SK-N-SH (cell line): ENCODE results near the gene ATP2B3. TPM values are rescaled to one million over a fixed set of nuclear protein-coding genes. Genes with fewer than 3 reads are reported as not detected.

ENCODE experiments used
- CTCF ChIA-PET: fragments of 300-600, 350-600 bp; formaldehyde crosslinking; extraction: SDS; loops from one replicate; lab custom pipeline; 2021; lab: Yijun Ruan, JAX
- POLR2A ChIA-PET: fragments of 350-600 bp; sonication (Branson Sonifier 250); formaldehyde crosslinking; extraction: SDS; loops from one replicate; lab custom pipeline; 2020; ENCODE audit warnings: antibody characterized with exemption, inconsistent platforms; lab: Yijun Ruan, JAX
- DNase-seq: peaks from one replicate; pipeline ENCODE4 v3.0.0; 2012
- H2AFZ ChIP-seq: fragments of 200-600 bp; sonication (generic); 2 replicates; pipeline ENCODE4 v1.8.1; 2016; ENCODE audit warnings: antibody characterized with exemption, mild to moderate bottlenecking, low read depth
- H3F3A ChIP-seq: fragments of 200-600 bp; sonication (generic); replicated peaks from 2 replicates; pipeline ENCODE3; 2016; ENCODE audit warnings: antibody characterized with exemption, mild to moderate bottlenecking; ENCODE audit not compliant: insufficient read depth
- H3K27ac ChIP-seq, 2 experiments: fragments of 200-500 bp in 1 of 2; fragments of 200-600 bp in 1 of 2; sonication (Bioruptor generic) in 1 of 2; sonication (generic), shearing (Covaris generic) in 1 of 2; 2 replicates each; pipeline versions ENCODE4 v1.5.1 to v1.6.1; 2014 to 2016; ENCODE audit warnings: low read depth in 2 of 2, inconsistent platforms in 1 of 2, low read length in 1 of 2, mild to moderate bottlenecking in 1 of 2, mixed read lengths in 1 of 2
- H3K27me3 ChIP-seq: fragments of 200-600 bp; sonication (generic), shearing (Covaris generic); 2 replicates; pipeline ENCODE4 v1.6.1; 2016; ENCODE audit warnings: mixed run types; ENCODE audit not compliant: insufficient read depth
- H3K36me3 ChIP-seq, 2 experiments: fragments of 200-500 bp in 1 of 2; fragments of 200-600 bp in 1 of 2; sonication (Bioruptor generic) in 1 of 2; sonication (generic) in 1 of 2; replicated peaks in 1 of 2; 2 replicates each; pipeline versions ENCODE3 to v1.5.1; 2014 to 2016; ENCODE audit warnings: low read length in 1 of 2, mild to moderate bottlenecking in 1 of 2; ENCODE audit not compliant: insufficient read depth in 2 of 2, control insufficient read depth in 1 of 2
- H3K4me1 ChIP-seq, 2 experiments: fragments of 200-500 bp in 1 of 2; fragments of 200-600 bp in 1 of 2; sonication (Bioruptor generic) in 1 of 2; sonication (generic), shearing (Covaris generic) in 1 of 2; 2 replicates each; pipeline versions ENCODE4 v1.5.1 to v1.6.1; 2014 to 2016; ENCODE audit warnings: low read depth in 1 of 2, low read length in 1 of 2, mixed run types in 1 of 2; ENCODE audit not compliant: insufficient read depth in 2 of 2, control insufficient read depth in 1 of 2
- H3K4me2 ChIP-seq: fragments of 200-600 bp; sonication (generic), shearing (Covaris generic); 2 replicates; pipeline ENCODE4 v1.6.1; 2017; ENCODE audit warnings: mixed run types
- H3K4me3 ChIP-seq, 2 experiments: fragments of 200-500 bp in 1 of 2; fragments of 200-600 bp in 1 of 2; sonication (Bioruptor generic) in 1 of 2; sonication (generic), shearing (Covaris generic) in 1 of 2; 2 replicates each; pipeline versions ENCODE4 v1.5.1 to v1.8.1; 2014 to 2016; ENCODE audit warnings: low read depth in 2 of 2, inconsistent platforms in 1 of 2, low read length in 1 of 2, mild to moderate bottlenecking in 1 of 2, mixed read lengths in 1 of 2, moderate library complexity in 1 of 2
- H3K79me2 ChIP-seq: fragments of 200-600 bp; sonication (generic); 2 replicates; pipeline ENCODE4 v1.8.1; 2017; ENCODE audit warnings: mild to moderate bottlenecking; ENCODE audit not compliant: insufficient read depth
- H3K9ac ChIP-seq: fragments of 200-600 bp; sonication (generic); 2 replicates; pipeline ENCODE4 v1.6.1; 2017; ENCODE audit warnings: mixed run types
- H3K9me2 ChIP-seq: fragments of 200-600 bp; sonication (generic); 2 replicates; pipeline ENCODE4 v1.6.1; 2017; ENCODE audit warnings: mixed run types
- H3K9me3 ChIP-seq: fragments of 200-600 bp; sonication (generic); 2 replicates; pipeline ENCODE4 v1.6.1; 2017; ENCODE audit warnings: mixed run types, mild to moderate bottlenecking, moderate library complexity
- H4K20me1 ChIP-seq: fragments of 200-600 bp; sonication (generic); 2 replicates; pipeline ENCODE4 v1.6.1; 2017; ENCODE audit warnings: mild to moderate bottlenecking, mixed run types; ENCODE audit not compliant: insufficient read depth
- EP300 ChIP-seq, 2 experiments: IDR thresholded peaks; 2 replicates each; pipeline versions ENCODE4 v1.4.0 to v1.6.1; 2012; ENCODE audit warnings: borderline replicate concordance in 1 of 2, low read depth in 1 of 2, low read length in 1 of 2
- FOSL2 ChIP-seq: IDR thresholded peaks from 2 replicates; pipeline ENCODE4 v1.4.0; 2012; ENCODE audit warnings: low read depth, mild to moderate bottlenecking, moderate library complexity, borderline replicate concordance
- FOXJ3 ChIP-seq: sonication (generic); formaldehyde crosslinking; IDR thresholded peaks from 2 replicates; pipeline ENCODE4 v1.5.1; 2020; ENCODE audit warnings: mild to moderate bottlenecking, missing genetic modification reagents
- FOXM1 ChIP-seq: IDR thresholded peaks from 2 replicates; pipeline ENCODE4 v1.4.0; 2012; ENCODE audit warnings: low read depth, mild to moderate bottlenecking
- GATA2 ChIP-seq: sonication (generic); formaldehyde crosslinking; IDR thresholded peaks from 2 replicates; pipeline ENCODE4 v1.5.0; 2020; ENCODE audit warnings: mild to moderate bottlenecking, missing genetic modification reagents
- JUND ChIP-seq: IDR thresholded peaks from 2 replicates; pipeline ENCODE4 v1.4.0; 2012
- MEF2A ChIP-seq: IDR thresholded peaks from 2 replicates; pipeline ENCODE4 v1.4.0; 2012; ENCODE audit warnings: low read depth, borderline replicate concordance
- MXI1 ChIP-seq: IDR thresholded peaks from 2 replicates; pipeline ENCODE4 v1.6.1; 2012; ENCODE audit warnings: mild to moderate bottlenecking, low read depth, low read length, improper control_type of control experiment
- NFIC ChIP-seq: IDR thresholded peaks from 2 replicates; pipeline ENCODE4 v1.4.0; 2012; ENCODE audit warnings: borderline replicate concordance
- NRF1 ChIP-seq: IDR thresholded peaks from 2 replicates; pipeline ENCODE4 v1.6.1; 2012; ENCODE audit warnings: low read depth, mild to moderate bottlenecking, low read length
- RXRA ChIP-seq: IDR thresholded peaks from 2 replicates; pipeline ENCODE4 v1.4.0; 2012; ENCODE audit warnings: low read depth, mild to moderate bottlenecking, borderline replicate concordance
- SIN3A ChIP-seq: IDR thresholded peaks from 2 replicates; pipeline ENCODE4 v1.6.1; 2012; ENCODE audit warnings: low read depth, mild to moderate bottlenecking, low read length, moderate library complexity, borderline replicate concordance
- TEAD4 ChIP-seq: IDR thresholded peaks from 2 replicates; pipeline ENCODE4 v1.4.0; 2012; ENCODE audit warnings: mild to moderate bottlenecking, borderline replicate concordance; ENCODE audit not compliant: insufficient read depth
- YY1 ChIP-seq: IDR thresholded peaks from 2 replicates; pipeline ENCODE4 v1.4.0; 2012; ENCODE audit warnings: low read depth, mild to moderate bottlenecking
- WGBS: methylation state at CpG from one replicate; pipeline ENCODE4 v1.1.6; 2017; ENCODE audit warnings: low lambda C conversion rate; 5-methylcytosine and 5-hydroxymethylcytosine counted together
- polyA plus RNA-seq, 3 experiments: library from polyadenylated mRNA; depleted of rRNA; stranded (reverse); fragments of >200 nt; gene quantifications; 2 replicates each; pipeline ENCODE4 v1.2.3, GENCODE V29; 2012
- TF ChIP-seq, protein P1 (sequence below): fragments of 200-600 bp; sonication (generic); IDR thresholded peaks from 2 replicates; pipeline ENCODE4 v1.6.1; 2017; ENCODE audit warnings: antibody characterized with exemption, mild to moderate bottlenecking, moderate library complexity
- TF ChIP-seq, protein P2 (sequence below): IDR thresholded peaks from 2 replicates; pipeline ENCODE4 v1.4.0; 2012; ENCODE audit warnings: low read depth, borderline replicate concordance
- TF ChIP-seq, protein P3 (sequence below): IDR thresholded peaks from 2 replicates; pipeline ENCODE4 v1.4.0; 2012; ENCODE audit warnings: low read depth, borderline replicate concordance
- TF ChIP-seq, protein P4 (sequence below): IDR thresholded peaks from 2 replicates; pipeline ENCODE4; 2012
- TF ChIP-seq, protein P5 (sequence below): fragments of 150-350 bp; IDR thresholded peaks from 2 replicates; pipeline ENCODE4 v1.6.1; 2016; ENCODE audit warnings: mild to moderate bottlenecking, low read depth, low read length

Gene ATP2B3
- polyA plus RNA-seq, 1 of the 3 experiments (the other 2 are of a cell fraction) = 0.16 TPM

DNA sequence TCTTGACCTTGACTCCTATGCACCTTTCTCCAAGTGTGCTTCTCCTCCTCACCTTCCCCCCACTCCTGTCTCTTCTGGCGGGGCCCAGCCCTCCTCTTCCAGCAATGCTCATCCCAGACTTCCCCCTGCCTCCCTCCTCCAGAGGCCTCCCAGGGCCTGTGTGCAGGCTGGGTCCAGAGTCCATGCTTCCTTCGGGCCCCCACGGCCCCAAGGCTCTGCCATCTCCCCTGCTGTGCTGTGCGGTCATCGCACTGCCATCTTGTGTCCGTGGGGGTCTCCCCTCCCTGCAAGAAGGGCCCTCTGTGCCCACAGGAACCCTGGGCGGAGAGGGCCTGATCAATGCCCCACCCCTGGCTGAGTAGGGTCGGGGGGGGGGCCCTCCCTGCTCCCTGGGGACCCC is 27.3 kb downstream of the ATP2B3 start:
- peaks cover 0 to 7% of the 10 kb centered on the region in 2 experiments; a peak in 1 of 4 replicates for H3K4me1 ChIP-seq
- H3K9ac ChIP-seq = no peak overlapping the region
- H4K20me1 ChIP-seq = no peaks in the 10 kb centered on the region
- no peaks in the 10 kb centered on the region for H3K9me2 ChIP-seq
- no peak overlapping the region for H3K4me2 ChIP-seq
- no peaks in the 10 kb centered on the region for H3K36me3 ChIP-seq
- no peak for DNase-seq
- no peak overlapping the region for H3K4me3 ChIP-seq
- no peak overlapping the region for H2AFZ ChIP-seq
- CTCF ChIA-PET = interaction anchor here (1.5 to 1.6 kb wide), 2 partner anchors 10 to 123 kb away, joined by 4 to 14 read pairs; no protein-coding TSS in a partner anchor
- 40% methylated on average over 5 of the region's 8 CpGs for WGBS
- H3F3A ChIP-seq = no peaks in the 10 kb centered on the region
- no peak overlapping the region for H3K27ac ChIP-seq
- H3K9me3 ChIP-seq = no peaks in the 10 kb centered on the region
- no peak for TF ChIP-seq MEF2A
- no peak for TF ChIP-seq TEAD4
- TF ChIP-seq FOSL2 = no peak
- TF ChIP-seq, protein P1, sequence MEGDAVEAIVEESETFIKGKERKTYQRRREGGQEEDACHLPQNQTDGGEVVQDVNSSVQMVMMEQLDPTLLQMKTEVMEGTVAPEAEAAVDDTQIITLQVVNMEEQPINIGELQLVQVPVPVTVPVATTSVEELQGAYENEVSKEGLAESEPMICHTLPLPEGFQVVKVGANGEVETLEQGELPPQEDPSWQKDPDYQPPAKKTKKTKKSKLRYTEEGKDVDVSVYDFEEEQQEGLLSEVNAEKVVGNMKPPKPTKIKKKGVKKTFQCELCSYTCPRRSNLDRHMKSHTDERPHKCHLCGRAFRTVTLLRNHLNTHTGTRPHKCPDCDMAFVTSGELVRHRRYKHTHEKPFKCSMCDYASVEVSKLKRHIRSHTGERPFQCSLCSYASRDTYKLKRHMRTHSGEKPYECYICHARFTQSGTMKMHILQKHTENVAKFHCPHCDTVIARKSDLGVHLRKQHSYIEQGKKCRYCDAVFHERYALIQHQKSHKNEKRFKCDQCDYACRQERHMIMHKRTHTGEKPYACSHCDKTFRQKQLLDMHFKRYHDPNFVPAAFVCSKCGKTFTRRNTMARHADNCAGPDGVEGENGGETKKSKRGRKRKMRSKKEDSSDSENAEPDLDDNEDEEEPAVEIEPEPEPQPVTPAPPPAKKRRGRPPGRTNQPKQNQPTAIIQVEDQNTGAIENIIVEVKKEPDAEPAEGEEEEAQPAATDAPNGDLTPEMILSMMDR = no peak
- TF ChIP-seq, protein P2, sequence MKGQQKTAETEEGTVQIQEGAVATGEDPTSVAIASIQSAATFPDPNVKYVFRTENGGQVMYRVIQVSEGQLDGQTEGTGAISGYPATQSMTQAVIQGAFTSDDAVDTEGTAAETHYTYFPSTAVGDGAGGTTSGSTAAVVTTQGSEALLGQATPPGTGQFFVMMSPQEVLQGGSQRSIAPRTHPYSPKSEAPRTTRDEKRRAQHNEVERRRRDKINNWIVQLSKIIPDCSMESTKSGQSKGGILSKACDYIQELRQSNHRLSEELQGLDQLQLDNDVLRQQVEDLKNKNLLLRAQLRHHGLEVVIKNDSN = no peak
- no peak for TF ChIP-seq SIN3A
- no peak for TF ChIP-seq FOXM1
- TF ChIP-seq FOXJ3 (CRISPR knock-in tag) = no peak
- TF ChIP-seq MXI1 = no peak
- TF ChIP-seq RXRA = no peak
- POLR2A ChIA-PET = no interaction called here
- peaks cover 29% of the 10 kb centered on the region; the same call in 1 of the 2 replicates for H3K27me3 ChIP-seq
- H3K79me2 ChIP-seq = no peaks in the 10 kb centered on the region

DNA sequence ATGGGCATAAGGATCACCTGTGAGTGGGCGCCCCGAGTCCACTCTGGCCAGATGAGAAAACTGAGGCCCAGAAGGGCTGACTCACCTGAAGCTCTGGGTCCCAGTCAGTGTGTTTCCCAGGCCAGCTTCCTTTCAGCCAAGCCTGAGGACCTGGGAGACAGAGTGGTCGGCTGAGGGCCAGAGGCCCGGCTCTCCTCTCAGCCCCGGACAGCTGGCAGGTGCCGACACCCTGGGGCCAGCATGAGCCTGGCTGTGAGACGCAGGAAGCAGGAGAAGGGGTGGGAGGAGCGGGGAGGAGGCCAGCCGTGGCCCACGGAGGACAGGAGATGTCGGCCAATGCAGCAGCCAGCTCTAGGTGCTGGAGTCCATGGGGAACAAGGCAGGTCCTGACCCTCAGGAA is 28.9 kb downstream of the ATP2B3 start:
- Histone ChIP-seq H3K4me3 (no peak overlapping the region), H3K4me1 (no peaks in the 10 kb centered on the region), H3K27me3 (peaks cover 21% of the 10 kb centered on the region; the same call in 1 of the 2 replicates), H3K36me3 (no peaks in the 10 kb centered on the region), H3F3A (no peaks in the 10 kb centered on the region), H3K9ac (no peak overlapping the region)
- TF ChIP-seq NFIC (no peak), FOSL2 (no peak), MXI1 (no peak), YY1 (no peak), FOXM1 (no peak), SIN3A (no peak), GATA2 (no peak), EP300 (IDR thresholded peaks at IDR 0.05; ENCODE audit: borderline replicate concordance in 1 of 2, low read depth in 1 of 2, low read length in 1 of 2) (no peak), JUND (no peak), NRF1 (no peak)
- TF ChIP-seq, protein P3, sequence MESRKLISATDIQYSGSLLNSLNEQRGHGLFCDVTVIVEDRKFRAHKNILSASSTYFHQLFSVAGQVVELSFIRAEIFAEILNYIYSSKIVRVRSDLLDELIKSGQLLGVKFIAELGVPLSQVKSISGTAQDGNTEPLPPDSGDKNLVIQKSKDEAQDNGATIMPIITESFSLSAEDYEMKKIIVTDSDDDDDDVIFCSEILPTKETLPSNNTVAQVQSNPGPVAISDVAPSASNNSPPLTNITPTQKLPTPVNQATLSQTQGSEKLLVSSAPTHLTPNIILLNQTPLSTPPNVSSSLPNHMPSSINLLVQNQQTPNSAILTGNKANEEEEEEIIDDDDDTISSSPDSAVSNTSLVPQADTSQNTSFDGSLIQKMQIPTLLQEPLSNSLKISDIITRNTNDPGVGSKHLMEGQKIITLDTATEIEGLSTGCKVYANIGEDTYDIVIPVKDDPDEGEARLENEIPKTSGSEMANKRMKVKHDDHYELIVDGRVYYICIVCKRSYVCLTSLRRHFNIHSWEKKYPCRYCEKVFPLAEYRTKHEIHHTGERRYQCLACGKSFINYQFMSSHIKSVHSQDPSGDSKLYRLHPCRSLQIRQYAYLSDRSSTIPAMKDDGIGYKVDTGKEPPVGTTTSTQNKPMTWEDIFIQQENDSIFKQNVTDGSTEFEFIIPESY = no peak
- TF ChIP-seq, protein P4, sequence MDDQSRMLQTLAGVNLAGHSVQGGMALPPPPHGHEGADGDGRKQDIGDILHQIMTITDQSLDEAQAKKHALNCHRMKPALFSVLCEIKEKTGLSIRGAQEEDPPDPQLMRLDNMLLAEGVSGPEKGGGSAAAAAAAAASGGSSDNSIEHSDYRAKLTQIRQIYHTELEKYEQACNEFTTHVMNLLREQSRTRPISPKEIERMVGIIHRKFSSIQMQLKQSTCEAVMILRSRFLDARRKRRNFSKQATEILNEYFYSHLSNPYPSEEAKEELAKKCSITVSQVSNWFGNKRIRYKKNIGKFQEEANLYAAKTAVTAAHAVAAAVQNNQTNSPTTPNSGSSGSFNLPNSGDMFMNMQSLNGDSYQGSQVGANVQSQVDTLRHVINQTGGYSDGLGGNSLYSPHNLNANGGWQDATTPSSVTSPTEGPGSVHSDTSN = no peak
- TF ChIP-seq, protein P5, sequence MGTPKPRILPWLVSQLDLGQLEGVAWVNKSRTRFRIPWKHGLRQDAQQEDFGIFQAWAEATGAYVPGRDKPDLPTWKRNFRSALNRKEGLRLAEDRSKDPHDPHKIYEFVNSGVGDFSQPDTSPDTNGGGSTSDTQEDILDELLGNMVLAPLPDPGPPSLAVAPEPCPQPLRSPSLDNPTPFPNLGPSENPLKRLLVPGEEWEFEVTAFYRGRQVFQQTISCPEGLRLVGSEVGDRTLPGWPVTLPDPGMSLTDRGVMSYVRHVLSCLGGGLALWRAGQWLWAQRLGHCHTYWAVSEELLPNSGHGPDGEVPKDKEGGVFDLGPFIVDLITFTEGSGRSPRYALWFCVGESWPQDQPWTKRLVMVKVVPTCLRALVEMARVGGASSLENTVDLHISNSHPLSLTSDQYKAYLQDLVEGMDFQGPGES = no peak
- TF ChIP-seq, all 33 proteins: peak for 0
- H2AFZ ChIP-seq = no peak overlapping the region
- no peaks in the 10 kb centered on the region for H4K20me1 ChIP-seq
- POLR2A ChIA-PET = no interaction called here
- H3K9me2 ChIP-seq = no peaks in the 10 kb centered on the region
- DNase-seq = no peak
- CTCF ChIA-PET = interaction anchor here (0.7 to 2.1 kb wide), 5 partner anchors 8 to 122 kb away, joined by 3 to 16 read pairs (median 4); no protein-coding TSS in a partner anchor
- WGBS = 45% methylated on average over 8 of the region's 11 CpGs
- no peak overlapping the region for H3K4me2 ChIP-seq
- H3K27ac ChIP-seq = no peak overlapping the region
- no peaks in the 10 kb centered on the region for H3K9me3 ChIP-seq
- H3K79me2 ChIP-seq = no peaks in the 10 kb centered on the region
